Femur (tissue), 1 donor: ENCODE results near the gene NR4A2.

Experiments
- DNase-seq: peaks from one replicate; pipeline ENCODE4 v3.0.0-alpha.2; 2017

The NR4A2 gene

DNA sequence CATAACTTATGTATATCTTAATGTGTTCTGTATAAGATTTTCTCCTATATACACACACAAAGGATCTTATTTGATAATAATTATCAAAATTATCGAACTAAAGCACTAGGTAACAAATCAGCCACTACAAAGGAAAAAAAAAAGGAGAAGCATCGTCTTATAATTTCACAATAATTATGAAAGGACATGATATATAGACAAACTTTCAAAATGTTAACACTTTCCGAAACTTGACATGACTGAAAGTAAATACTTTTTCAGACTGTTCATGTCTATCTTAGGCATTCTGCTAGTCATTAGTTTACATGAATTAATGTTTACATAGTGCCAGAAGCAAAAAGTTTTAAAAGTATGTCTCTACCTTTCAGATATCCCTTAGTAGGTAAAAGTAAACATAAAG lies 7.3 kb upstream of the NR4A2 start:
- no peak for DNase-seq

DNA sequence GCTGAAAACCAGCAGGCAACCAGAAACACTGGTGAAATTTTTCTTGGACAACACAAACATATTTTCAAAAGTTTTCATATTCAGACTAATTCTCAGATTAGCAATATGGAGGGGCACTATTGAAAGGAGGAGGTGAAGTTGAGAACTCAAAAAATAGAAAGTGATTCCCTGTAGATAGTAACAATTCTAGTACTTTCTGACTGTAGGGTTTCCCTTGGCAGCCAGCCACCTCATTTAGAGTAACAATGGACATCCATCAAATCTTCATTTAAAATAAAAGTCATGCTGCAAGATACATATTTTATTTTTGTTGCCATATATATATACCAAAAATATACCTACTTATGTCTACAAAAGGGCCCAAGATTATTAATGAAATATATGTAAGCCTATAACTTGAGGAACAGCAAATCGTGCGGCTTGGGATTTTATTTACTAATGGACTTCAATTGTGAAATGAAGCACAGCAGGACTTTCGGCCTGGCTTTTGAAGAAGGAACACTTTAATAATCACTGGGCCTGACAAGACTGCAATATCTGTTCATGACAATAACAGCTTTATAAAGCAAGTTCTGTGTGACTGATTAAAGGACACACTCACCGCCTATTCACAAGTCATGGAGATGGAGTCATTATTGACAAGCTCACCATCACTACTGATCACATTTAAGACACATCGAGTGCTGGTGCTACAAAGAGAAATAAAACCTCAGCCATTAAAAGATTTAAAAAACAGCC lies 6.8 kb upstream of the NR4A2 start:
- DNase-seq, result no peak

- DNase-seq, result no peak
These were observed 6.1 kb upstream of the NR4A2 start for GRCh38 chr2:156338578-156338977.

DNA sequence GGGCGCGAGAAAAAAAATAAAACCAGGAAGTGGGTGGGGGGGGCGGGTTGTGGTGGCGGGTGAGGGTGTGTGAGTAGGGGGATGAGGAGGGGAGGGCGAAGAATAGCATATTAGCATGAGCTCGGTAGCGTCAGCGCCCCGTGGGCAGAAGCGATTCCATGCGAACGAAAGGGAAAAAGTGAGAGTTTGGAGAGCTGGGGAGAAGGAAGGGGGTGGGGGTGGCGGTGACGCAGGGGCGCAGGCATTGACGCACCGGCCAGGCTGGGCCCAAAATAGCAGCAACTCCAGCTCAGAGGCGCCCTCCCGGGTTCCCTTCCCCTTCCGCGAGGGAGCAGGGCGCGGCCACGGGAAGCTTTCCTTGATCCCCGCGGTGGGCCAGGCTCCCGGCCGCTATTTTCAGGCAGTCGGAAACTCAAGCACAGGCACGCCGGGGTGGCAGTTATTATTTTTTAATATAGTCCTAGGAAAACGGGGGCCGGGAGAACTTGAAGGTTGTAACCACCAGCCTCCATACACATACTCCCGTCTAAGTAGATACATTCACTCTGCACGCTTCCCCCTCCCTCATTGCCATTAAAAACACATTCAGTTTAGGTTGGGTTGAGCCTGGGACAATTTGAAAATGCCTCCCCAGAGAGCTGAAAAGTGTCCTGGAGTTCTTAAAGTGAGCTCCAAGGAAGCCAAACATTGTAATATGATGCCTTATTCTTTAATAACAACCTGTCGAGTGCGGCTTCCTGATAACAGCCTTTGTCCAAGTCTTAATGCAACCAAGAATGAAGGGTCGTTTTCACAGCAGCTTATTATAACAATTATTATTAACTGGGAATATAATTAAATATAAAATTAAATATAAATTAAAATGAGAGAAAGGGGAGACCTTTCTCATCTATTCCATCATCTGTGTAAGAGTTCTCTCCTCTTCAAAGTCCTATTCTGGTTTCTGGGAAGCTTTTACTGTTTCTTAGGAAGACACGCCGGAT lies 2.3 kb upstream of the NR4A2 start:
- DNase-seq, result peak; percentile 95

DNA sequence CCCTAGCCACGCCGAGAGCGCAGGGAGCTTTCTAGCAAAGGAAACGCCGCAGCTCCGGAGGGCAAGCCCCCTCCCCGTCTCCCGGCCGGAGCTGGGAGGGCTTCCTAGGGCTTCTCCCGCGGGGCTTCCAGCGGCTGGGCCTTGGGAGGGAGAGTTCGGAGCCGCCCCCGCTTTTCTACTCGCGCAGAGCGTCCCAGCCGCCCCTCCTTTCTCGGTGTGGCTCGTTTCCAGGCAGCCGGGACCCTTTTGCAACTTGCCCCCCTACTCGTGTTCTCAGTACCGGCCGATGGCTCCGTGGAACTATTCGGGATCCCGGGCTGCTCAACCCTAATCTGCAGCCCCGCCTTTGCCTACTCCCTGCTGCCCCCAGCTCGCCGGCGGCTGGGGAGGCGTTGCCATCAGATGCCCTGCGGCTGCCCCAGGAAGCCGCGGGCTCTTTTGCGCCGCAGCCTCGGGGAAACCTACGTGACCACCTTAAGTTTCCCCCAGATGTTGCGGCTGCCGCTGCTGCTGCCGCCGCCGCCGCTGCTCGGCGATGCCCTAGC lies 1.5 kb upstream of the NR4A2 start:
- peak; percentile 82 for DNase-seq

DNA sequence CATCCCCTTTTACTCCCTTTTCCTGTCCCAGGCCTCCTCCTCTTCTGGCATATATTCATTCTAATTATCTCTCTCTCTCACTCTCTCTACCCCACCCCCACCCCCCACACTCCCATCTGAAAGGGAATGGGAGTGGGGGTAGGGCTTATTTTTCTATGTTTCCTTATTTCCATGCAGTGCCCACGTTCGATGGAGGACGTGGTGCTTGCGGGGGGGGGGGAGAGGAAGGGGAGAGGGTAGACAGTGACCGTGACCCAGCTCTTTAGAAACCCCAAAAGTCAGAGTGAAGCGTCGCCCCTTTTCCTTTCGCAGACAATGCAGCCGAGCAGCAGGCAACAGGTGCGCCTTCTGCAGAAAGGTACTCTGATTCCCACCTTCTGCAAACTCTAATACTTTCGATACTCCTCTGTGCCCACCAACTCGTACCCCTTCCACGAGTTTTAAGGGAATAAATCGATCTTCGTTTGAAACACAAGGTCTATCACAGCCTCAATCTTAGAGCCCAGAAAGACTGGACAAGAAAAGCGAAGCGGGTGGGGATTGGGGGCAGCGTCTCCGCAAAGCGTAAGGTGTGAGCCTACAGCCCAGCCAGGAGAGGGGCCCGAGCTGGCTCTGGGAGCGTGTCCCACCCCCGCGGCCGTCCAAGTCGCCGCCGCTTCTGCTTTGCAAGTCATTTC lies 891 bp upstream of the NR4A2 start:
- DNase-seq, result no peak

DNA sequence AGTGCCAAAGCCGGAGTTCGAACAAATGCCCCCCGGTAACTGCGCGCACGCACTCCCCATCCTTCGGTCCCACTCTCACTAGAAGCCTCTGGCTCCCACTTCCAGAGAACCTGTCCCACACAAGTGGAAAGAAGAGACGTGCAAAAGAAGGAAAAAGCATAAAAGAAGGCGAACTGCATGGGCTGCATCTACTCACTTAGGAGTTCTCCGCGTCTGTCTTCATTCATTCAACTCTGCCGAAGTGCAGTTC lies 312 bp downstream of the NR4A2 start:
- DNase-seq, result no peak

DNA sequence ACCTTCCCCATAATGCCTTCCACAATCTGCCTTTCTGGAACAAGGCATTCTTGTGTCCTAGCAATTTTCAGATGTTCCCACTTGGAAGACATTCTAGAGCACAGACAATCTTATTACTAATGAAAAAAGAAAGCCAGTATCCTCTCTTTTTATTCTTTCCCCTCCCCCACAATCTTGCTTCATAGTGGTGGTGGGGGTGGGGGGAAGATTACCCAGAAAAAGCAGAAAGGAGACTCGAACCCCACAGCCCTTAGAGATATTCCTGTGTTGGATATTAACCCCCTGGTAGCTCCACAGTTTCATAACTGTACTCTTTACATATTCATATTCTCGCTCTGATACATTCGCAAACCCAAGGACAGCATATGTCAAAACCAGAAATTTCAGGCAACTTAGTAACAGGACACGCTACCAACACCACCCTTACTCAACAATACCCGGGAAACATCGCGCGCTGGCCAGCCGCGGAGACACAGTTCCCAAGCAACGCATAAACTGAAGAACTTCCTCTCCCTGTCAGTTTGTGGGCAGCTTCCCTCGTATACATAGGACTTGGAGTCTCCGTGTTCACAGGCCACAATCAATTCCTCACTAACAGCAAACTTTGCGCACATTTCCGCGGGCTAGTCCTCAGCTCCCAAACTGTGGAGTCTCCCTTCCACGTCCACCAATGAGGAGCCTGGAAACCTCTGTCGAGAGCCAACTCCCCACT lies 793 bp downstream of the NR4A2 start:
- DNase-seq, result peak; percentile 87

- no peak for DNase-seq
These were observed 2.4 kb downstream of the NR4A2 start for GRCh38 chr2:156329927-156330726.

DNA sequence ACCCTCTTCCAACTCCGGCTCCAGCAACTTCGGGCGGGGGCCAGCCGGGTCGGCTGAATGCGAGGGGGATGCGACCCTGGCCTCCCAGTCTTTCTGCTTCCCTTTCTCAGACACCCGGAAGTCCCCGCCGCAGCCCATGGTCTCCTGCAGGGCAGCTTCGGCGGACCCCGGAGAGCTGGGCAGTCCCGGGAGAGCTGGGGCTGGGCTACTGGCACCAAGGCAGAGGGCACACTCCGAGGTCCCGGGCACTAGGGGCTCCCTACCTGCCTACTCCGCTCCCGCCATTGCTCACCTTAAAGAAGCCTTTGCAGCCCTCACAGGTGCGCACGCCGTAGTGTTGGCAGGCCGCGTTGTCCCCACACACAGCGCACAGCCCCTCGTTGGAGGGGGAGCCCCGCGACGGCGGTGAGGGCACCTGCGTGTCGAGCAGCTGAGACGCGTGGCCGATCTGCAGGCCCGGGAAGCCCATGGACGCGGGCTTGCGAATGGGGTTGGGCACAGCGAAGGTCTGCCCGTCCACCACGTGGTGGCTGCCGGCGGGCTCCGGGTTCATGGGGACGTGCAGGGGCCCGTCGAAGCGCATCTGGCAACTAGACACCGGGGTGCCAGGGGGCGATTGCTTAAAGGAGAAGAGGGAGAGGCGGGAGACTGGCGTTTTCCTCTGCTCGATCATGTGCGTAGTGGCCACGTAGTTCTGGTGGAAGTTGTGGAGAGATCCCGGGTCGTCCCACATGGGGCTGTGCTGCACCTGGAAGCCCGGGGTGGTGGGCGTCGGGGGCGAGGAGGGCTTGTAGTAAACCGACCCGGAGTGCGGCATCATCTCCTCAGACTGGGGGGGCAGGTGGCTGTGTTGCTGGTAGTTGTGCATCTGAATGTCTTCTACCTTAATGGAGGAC lies 3.2 kb downstream of the NR4A2 start:
- no peak for DNase-seq

DNA sequence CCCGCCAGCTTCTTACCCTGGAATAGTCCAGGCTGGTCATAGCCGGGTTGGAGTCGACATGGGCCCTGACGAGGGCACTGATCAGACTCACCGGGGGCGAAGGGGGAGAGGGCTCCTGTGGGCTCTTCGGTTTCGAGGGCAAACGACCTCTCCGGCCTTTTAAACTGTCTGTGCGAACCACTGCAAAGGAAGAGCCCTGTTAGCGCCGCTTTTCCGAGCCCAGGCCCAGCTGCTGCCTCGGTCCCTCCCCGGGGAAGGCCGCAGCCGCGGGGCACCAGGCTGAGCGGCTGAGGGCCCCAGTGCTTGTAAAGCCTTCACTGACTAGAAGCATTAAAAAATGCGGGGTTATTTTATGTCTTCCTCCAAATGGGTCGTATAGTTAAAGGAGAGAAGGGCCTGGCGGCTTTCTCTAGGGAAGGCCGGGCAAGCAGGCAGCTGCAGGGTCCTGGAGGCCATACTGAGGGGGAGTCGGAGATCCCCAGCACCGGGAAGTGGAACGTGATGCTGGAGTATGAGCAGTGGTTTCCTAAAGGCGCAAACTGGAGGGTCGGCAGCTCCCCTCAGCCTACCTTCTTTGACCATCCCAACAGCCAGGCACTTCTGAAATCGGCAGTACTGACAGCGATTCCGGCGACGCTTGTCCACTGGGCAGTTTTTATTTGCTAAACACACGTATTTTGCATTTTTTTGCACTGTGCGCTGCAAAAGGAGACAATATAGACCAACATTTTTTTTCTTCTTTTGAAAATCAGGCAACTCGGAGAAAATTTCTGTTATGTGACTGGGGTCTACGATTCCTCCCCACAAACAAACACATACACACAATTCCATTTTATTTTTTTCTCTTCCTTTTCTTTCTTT lies 4.5 kb downstream of the NR4A2 start:
- no peak for DNase-seq

GRCh38 chr2:156326526-156327095 lies 5.9 kb downstream of the NR4A2 start:
- DNase-seq, result no peak

- DNase-seq, result no peak
These were observed 6.6 kb downstream of the NR4A2 start for GRCh38 chr2:156325688-156326525.

GRCh38 chr2:156323754-156324153 lies 8.8 kb downstream of the NR4A2 start:
- no peak for DNase-seq

- DNase-seq, result no peak
These were observed 9.8 kb downstream of the NR4A2 start for GRCh38 chr2:156322686-156323231.

- no peak for DNase-seq
These were observed 10.4 kb downstream of the NR4A2 start for GRCh38 chr2:156322051-156322685.

DNA sequence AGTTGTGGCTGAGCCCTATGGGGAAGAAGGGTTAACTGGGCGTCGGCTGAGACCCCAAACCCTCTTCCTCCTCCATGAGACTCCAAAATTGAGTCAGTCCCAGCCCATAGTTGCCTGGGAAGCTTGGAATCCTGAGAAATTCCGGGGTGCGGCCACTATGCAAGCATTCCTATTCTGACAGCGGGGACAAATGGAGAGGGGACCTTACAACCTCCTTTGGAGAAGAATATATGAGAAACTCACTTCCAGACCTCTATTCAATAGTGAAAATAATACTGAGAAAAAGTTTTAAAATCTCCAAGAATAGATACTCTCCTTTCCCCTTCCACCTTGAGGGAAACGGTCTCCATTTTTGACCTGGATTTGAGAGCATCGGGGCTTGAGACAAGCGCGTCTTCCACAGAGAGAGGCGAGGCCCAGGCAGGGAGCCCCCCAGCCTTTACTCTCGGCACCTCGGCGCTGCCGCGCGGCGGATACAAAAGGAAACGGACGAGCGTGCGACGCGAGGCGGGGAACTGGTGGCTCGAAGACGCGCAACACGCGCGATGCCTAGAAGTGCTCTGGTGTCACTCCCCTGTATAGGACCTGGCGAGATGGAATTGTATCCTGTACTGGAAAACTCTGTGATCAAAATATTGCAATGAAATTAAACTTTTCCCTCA lies 11.1 kb downstream of the NR4A2 start:
- peak; percentile 46 for DNase-seq
